ENCODE results near the gene ACOX3.

DNA sequence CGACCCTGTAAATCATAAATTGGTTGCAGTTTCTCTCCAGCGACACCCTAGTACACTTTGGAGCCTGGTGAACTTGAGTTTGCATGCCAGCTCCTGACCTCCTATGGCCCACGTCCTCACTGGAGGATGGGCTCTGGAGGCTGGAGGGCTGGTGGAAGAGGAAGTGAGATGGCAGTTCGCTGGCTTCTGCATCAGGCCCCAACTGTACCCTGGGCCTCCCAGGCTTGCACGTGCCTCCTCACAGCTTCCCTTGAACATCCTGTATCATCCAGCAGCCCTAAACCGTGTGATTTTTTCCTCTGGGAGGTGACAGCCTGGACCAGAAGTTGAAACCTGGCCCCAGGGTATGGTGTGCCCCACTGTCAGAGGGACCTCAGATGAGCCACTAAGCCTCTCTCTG, 92.5 kb downstream of the ACOX3 start:
- TF ChIP-seq, protein P1, sequence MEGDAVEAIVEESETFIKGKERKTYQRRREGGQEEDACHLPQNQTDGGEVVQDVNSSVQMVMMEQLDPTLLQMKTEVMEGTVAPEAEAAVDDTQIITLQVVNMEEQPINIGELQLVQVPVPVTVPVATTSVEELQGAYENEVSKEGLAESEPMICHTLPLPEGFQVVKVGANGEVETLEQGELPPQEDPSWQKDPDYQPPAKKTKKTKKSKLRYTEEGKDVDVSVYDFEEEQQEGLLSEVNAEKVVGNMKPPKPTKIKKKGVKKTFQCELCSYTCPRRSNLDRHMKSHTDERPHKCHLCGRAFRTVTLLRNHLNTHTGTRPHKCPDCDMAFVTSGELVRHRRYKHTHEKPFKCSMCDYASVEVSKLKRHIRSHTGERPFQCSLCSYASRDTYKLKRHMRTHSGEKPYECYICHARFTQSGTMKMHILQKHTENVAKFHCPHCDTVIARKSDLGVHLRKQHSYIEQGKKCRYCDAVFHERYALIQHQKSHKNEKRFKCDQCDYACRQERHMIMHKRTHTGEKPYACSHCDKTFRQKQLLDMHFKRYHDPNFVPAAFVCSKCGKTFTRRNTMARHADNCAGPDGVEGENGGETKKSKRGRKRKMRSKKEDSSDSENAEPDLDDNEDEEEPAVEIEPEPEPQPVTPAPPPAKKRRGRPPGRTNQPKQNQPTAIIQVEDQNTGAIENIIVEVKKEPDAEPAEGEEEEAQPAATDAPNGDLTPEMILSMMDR (conservative IDR thresholded peaks at IDR 0.05; ENCODE audit: low read length), result no peak
- TF ChIP-seq EZH2phosphoT487 (IDR thresholded peaks at IDR 0.05; ENCODE audit: borderline replicate concordance, low read depth, low read length), result no peak

Data from OCI-LY7 (cell line).